Ascending aorta (tissue), 2 donors: ENCODE data around the gene SESN3. TPM values are rescaled to one million over a fixed set of nuclear protein-coding genes. Genes with fewer than 3 reads are reported as not detected.
"Not testable (repeated sequence)": the region's sequence is repeated elsewhere in the genome, so short reads cannot be mapped to it uniquely, and the experiment has no call there.

Experiments
- DNase-seq, 2 donors: peaks; one replicate each; pipeline ENCODE4 v3.0.0-alpha.2; 2019; ENCODE audit warnings: low spot score in 2 of 2
- H3K27ac ChIP-seq, 2 donors: fragments of 200-600 bp; sonication (generic); one replicate each; pipeline ENCODE4 v1.5.1; 2016 to 2017; ENCODE audit warnings: mild to moderate bottlenecking in 1 of 2
- H3K27me3 ChIP-seq: fragments of 200-600 bp; sonication (generic); one replicate; pipeline ENCODE4 v1.5.1; 2017
- H3K36me3 ChIP-seq, 2 donors: fragments of 200-600 bp; sonication (generic); one replicate each; pipeline ENCODE4 v1.5.1; 2016
- H3K4me1 ChIP-seq, 2 donors: fragments of 200-600 bp; sonication (generic); one replicate each; pipeline ENCODE4 v1.5.1; 2016 to 2017; ENCODE audit warnings: mild to moderate bottlenecking in 1 of 2
- H3K4me3 ChIP-seq, 2 donors: fragments of 200-600 bp; sonication (generic); one replicate each; pipeline ENCODE4 v1.5.1; 2016 to 2017; ENCODE audit warnings: mild to moderate bottlenecking in 1 of 2
- H3K9me3 ChIP-seq, 2 donors: fragments of 200-600 bp; sonication (generic); one replicate each; pipeline ENCODE4 v1.5.1; 2016
- intact Hi-C: fragments of 100-400 bp; cut with DNase I; formaldehyde crosslinking; loops from one replicate; pipeline ENCODE4 v1.15.1; 2023
- total RNA-seq: library from RNA; depleted of rRNA; stranded (reverse); fragments of >200 nt; gene quantifications from one replicate; pipeline ENCODE4 v1.1.0, GENCODE V29; 2016
- TF ChIP-seq, protein P1 (sequence below), 3 experiments: fragments of 200-600 bp in 2 of 3; fragments of 450-650 bp in 1 of 3; sonication (generic) in 2 of 3; IDR thresholded peaks; one replicate each; pipeline ENCODE4 v1.5.1; 2016 to 2019; ENCODE audit warnings: antibody characterized with exemption in 3 of 3, mild to moderate bottlenecking in 1 of 3, moderate library complexity in 1 of 3

Gene SESN3
- total RNA-seq, 1 donor from 2014 or later, result 15.1 TPM

DNA sequence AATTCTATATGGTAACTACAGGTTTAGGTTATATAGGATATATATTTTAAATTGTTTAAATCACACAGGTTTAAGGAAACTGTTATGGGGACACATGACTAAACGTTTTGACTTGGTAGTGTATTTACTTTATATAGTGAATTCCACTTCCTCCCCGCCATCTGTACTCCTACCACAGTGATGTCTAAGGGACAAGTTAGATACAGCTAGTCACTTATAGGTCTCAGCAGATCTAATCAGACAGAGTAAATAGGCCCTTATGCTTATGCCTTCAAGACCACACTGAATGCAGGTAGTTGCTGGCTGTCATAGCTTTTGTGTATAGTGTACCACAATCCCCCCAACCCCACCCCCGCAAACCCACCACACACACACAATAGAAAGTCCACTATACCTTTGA is 8.2 kb downstream of the SESN3 start:
- intact Hi-C loops, result no loop called here
- TF ChIP-seq, protein P1, sequence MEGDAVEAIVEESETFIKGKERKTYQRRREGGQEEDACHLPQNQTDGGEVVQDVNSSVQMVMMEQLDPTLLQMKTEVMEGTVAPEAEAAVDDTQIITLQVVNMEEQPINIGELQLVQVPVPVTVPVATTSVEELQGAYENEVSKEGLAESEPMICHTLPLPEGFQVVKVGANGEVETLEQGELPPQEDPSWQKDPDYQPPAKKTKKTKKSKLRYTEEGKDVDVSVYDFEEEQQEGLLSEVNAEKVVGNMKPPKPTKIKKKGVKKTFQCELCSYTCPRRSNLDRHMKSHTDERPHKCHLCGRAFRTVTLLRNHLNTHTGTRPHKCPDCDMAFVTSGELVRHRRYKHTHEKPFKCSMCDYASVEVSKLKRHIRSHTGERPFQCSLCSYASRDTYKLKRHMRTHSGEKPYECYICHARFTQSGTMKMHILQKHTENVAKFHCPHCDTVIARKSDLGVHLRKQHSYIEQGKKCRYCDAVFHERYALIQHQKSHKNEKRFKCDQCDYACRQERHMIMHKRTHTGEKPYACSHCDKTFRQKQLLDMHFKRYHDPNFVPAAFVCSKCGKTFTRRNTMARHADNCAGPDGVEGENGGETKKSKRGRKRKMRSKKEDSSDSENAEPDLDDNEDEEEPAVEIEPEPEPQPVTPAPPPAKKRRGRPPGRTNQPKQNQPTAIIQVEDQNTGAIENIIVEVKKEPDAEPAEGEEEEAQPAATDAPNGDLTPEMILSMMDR (IDR thresholded peaks at IDR 0.05), result no peak
- H3K4me3 ChIP-seq, result no peak overlapping the region
- no peaks in the 10 kb centered on the region for H3K4me1 ChIP-seq
- no peak overlapping the region for H3K27ac ChIP-seq
- H3K9me3 ChIP-seq, result no peaks in the 10 kb centered on the region
- H3K36me3 ChIP-seq, result no peaks in the 10 kb centered on the region
- no peak for DNase-seq
- no peaks in the 10 kb centered on the region for H3K27me3 ChIP-seq

DNA sequence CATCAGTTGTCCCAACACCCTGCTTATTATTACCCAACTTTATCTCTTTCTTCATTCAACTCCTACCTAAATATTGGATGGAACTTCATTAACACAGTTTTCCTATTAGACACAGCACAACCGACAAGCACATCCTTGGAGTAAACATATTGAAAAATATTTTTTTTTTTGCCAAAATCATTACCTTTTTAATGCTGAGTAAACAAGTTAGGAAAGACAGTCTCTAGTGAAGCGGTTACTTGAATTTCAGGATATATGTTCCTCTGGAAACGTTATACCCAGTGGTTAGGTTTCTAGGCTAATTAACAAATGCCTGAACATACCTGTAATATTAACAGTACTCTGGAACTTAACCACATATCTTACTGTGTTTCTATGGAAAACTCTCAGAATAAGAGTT is 11.4 kb downstream of the SESN3 start:
- TF ChIP-seq, protein P1 (IDR thresholded peaks at IDR 0.05), result no peak
- Histone ChIP-seq H3K9me3 (no peaks in the 10 kb centered on the region), H3K36me3 (no peaks in the 10 kb centered on the region), H3K27me3 (no peaks in the 10 kb centered on the region), H3K4me3 (no peak overlapping the region), H3K4me1 (no peaks in the 10 kb centered on the region), H3K27ac (no peak overlapping the region)
- DNase-seq, result no peak
- intact Hi-C loops, result no loop called here

DNA sequence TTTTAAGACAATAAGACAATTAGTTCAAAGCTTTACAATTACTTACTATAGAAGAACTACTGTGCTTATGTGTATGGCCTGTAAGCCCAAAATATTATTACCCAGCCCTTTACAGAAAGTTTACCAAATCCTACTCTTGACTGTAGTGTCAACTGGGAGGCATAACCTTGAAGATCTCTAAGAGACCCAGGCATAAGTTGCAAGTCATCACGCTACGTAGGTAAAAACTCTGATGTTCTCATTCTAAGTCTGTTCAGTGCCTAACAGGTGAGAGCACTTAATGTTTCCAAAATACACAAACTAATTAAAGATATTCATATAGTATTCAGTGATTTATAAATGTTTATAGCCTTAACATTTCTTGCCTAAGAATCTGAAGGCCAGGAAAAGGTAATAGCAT is 12.9 kb downstream of the SESN3 start:
- intact Hi-C loops, result no loop called here
- Histone ChIP-seq H3K9me3 (no peaks in the 10 kb centered on the region), H3K27ac (no peak overlapping the region), H3K27me3 (no peaks in the 10 kb centered on the region), H3K36me3 (no peaks in the 10 kb centered on the region), H3K4me1 (no peaks in the 10 kb centered on the region), H3K4me3 (no peak overlapping the region)
- TF ChIP-seq, protein P1 (IDR thresholded peaks at IDR 0.05), result no peak
- DNase-seq, result no peak

DNA sequence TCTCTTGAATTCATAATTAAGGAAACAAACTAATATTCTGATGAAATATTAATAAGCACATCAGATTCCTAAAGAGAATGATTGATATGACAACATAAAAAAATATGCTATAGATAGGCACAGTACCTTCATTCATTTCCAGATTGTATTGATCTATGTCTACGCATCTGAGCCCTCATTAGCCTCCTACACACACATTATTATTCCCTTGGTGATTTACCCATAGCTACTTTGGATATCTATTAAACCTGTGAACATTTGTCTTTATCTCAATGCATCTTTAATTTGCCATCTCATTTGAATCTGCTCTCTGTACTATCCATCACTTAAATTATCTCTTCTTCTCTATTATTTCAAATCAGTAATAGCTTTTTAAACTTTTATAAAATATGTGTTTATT is 18.4 kb downstream of the SESN3 start:
- intact Hi-C loops, result no loop called here
- Histone ChIP-seq H3K27ac (no peak overlapping the region), H3K4me3 (no peak overlapping the region), H3K4me1 (no peaks in the 10 kb centered on the region), H3K9me3 (no peaks in the 10 kb centered on the region), H3K36me3 (no peaks in the 10 kb centered on the region), H3K27me3 (no peaks in the 10 kb centered on the region)
- TF ChIP-seq, protein P1 (IDR thresholded peaks at IDR 0.05), result no peak
- DNase-seq, result no peak

DNA sequence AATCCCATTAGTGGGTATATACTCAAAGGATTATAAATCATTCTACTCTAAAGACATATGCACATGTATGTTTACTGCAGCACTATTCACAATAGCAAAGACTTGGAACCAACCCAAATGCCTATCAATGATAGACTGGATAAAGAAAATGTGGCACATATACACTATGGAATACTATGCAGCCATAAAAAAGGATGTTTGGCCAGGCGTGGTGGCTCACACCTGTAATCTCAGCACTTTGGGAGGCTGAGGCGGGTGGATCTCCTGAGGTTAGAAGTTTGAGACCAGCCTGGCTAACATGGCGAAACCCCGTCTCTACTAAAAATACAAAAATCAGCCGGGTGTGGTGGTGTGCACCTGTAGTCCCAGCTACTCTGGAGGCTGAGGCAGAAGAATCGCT is 21.5 kb downstream of the SESN3 start:
- DNase-seq, H3K27ac ChIP-seq, H3K4me1 ChIP-seq, H3K9me3 ChIP-seq, H3K36me3 ChIP-seq, intact Hi-C loops, H3K27me3 ChIP-seq, H3K4me3 ChIP-seq: not testable (repeated sequence)

DNA sequence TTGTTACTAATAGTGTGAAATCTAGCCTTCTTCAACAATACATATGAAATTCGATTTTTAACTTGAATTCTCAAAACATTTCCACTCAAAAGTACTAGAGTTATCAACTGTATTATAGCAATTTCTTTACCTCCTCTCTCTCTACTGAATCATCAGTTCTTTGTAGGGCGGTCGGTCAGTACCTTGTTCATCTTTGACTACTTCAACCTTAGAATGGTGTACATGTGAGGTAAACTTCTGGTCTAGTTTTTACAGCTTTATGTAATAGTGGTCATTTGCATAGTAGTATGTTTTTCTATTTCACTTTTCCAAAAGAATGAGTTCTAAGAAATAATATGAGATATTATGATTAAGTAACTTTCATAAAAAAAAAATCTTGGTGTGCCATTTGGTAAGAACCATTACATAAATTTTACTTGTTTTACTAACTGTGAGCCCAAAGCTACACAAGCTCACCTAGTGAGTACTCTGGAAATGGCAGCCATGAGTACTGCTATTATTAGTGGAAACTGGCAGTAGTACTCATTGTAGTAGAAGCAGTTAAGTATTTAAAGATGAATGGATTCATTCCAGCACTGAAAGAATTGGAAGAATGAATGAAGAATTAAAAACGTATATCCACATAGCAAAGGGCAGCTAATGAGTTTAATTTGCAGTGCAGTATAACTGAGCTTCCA is 30.1 kb downstream of the SESN3 start:
- no peaks in the 10 kb centered on the region for H3K27me3 ChIP-seq
- no peaks in the 10 kb centered on the region for H3K4me1 ChIP-seq
- intact Hi-C loops, result no loop called here
- no peak for DNase-seq
- no peaks in the 10 kb centered on the region for H3K36me3 ChIP-seq
- H3K27ac ChIP-seq, result no peak overlapping the region
- H3K4me3 ChIP-seq, result no peak overlapping the region
- TF ChIP-seq, protein P1 (IDR thresholded peaks at IDR 0.05), result no peak
- no peaks in the 10 kb centered on the region for H3K9me3 ChIP-seq
